ENCODE measurements around the gene YBX2. TPM values are rescaled to one million over a fixed set of nuclear protein-coding genes. Genes with fewer than 3 reads are reported as not detected.
A peak's percentile ranks its signal among the peaks of the same experiment; 100 is the strongest.

Gene YBX2
- total RNA-seq, 1 experiment from 2014 or later: 0.65 TPM

GRCh38 chr17:7253082-7253481 lies 41.4 kb downstream of the YBX2 start:
- Histone ChIP-seq H3K36me3 (ENCODE audit: low read depth) (peaks cover 18% of the 10 kb centered on the region), H3K4me1 (replicated peaks; ENCODE audit: insufficient read depth) (peaks cover 28% of the 10 kb centered on the region), H3K79me2 (ENCODE audit: low read depth) (peaks cover 73% of the 10 kb centered on the region), H3K4me2 (peak overlapping the region; percentile 84), H2AFZ (no peak overlapping the region), H4K20me1 (ENCODE audit: insufficient read depth) (no peaks in the 10 kb centered on the region), H3F3A (ENCODE audit: insufficient read depth, low read depth) (peaks cover 54% of the 10 kb centered on the region), H3K27me3 (ENCODE audit: insufficient read depth, low read depth) (no peaks in the 10 kb centered on the region), H3K9me2 (ENCODE audit: insufficient read depth) (no peaks in the 10 kb centered on the region), H3K27ac (peak overlapping the region; percentile 89), H3K4me3 (peak overlapping the region; percentile 72), H3K9me3 (ENCODE audit: insufficient read depth, low read depth) (no peaks in the 10 kb centered on the region)
- no TSS peak for BruUV-seq (replicated peaks)
- POLR2A ChIA-PET (ENCODE audit: unreplicated experiment): no interaction called here
- DNase-seq: no peak
- CTCF ChIA-PET: no interaction called here
- TF ChIP-seq EZH2 (IDR thresholded peaks at IDR 0.05; ENCODE audit: low read depth) (no peak), CTCF (conservative IDR thresholded peaks at IDR 0.05) (no peak)
- intact Hi-C loops (cut with micrococcal nuclease; ENCODE audit: unreplicated experiment): loop anchor here (2.0 kb wide), 1 partner anchor 14 kb away; the partner anchor contains the start of gene PHF23

- Histone ChIP-seq H3K79me2 (ENCODE audit: low read depth) (peaks cover 73% of the 10 kb centered on the region), H3K9me2 (ENCODE audit: insufficient read depth) (no peaks in the 10 kb centered on the region), H3K9me3 (ENCODE audit: insufficient read depth, low read depth) (no peaks in the 10 kb centered on the region), H3F3A (ENCODE audit: insufficient read depth, low read depth) (peaks cover 47% of the 10 kb centered on the region), H3K27me3 (ENCODE audit: insufficient read depth, low read depth) (no peaks in the 10 kb centered on the region), H3K4me1 (replicated peaks; ENCODE audit: insufficient read depth) (peaks cover 28% of the 10 kb centered on the region), H2AFZ (peak within 1 kb of the TSS; percentile 75), H3K36me3 (ENCODE audit: low read depth) (peaks cover 13% of the 10 kb centered on the region), H3K4me2 (peak within 1 kb of the TSS; percentile 90), H4K20me1 (ENCODE audit: insufficient read depth) (peaks cover 5% of the 10 kb centered on the region; the same call in 1 of the 2 replicates), H3K4me3 (peak within 1 kb of the TSS; percentile 72), H3K27ac (peak within 1 kb of the TSS; percentile 89)
- TF ChIP-seq EZH2 (IDR thresholded peaks at IDR 0.05; ENCODE audit: low read depth): no peak
- TF ChIP-seq CTCF (conservative IDR thresholded peaks at IDR 0.05): peak; percentile 31; the same call in 1 of the 2 replicates
- ChIA-PET POLR2A (ENCODE audit: unreplicated experiment) (no interaction called here), CTCF (no interaction called here)
- intact Hi-C loops (cut with micrococcal nuclease; ENCODE audit: unreplicated experiment): loop anchor here (1.0 to 2.0 kb wide), 2 partner anchors 10 to 14 kb away; partner anchors contain the start of genes CLDN7 and PHF23
- DNase-seq: peak; percentile 89 to 95
- BruUV-seq (replicated peaks): TSS peak; percentile 53
Measured at GRCh38 chr17:7252176-7253043, 42.0 kb downstream of the YBX2 start, which contains the start of gene ELP5. Gene ELP5, plus strand, starts transcription at chr17:7252215. Its CDS starts 336 bp downstream, at chr17:7252551.

- Histone ChIP-seq H3K36me3 (ENCODE audit: low read depth) (peaks cover 15% of the 10 kb centered on the region), H3K9me3 (ENCODE audit: insufficient read depth, low read depth) (no peaks in the 10 kb centered on the region), H3K4me3 (peak within 1 kb of the TSS; percentile 72), H3K4me2 (peak within 1 kb of the TSS; percentile 90), H2AFZ (peak within 1 kb of the TSS; percentile 75), H3K4me1 (replicated peaks; ENCODE audit: insufficient read depth) (peaks cover 28% of the 10 kb centered on the region), H3K27me3 (ENCODE audit: insufficient read depth, low read depth) (no peaks in the 10 kb centered on the region), H3K9me2 (ENCODE audit: insufficient read depth) (no peaks in the 10 kb centered on the region), H3K79me2 (ENCODE audit: low read depth) (peaks cover 76% of the 10 kb centered on the region), H4K20me1 (ENCODE audit: insufficient read depth) (peaks cover 6% of the 10 kb centered on the region; the same call in 1 of the 2 replicates), H3F3A (ENCODE audit: insufficient read depth, low read depth) (peaks cover 45% of the 10 kb centered on the region), H3K27ac (peak within 1 kb of the TSS; percentile 89)
- ChIA-PET CTCF (interaction anchor here (0.5 to 0.6 kb wide), 2 partner anchors 11 to 434 kb away, joined by 3 read pairs; no protein-coding TSS in a partner anchor), POLR2A (ENCODE audit: unreplicated experiment) (interaction anchor here (0.5 to 0.6 kb wide), 3 partner anchors 46 to 337 kb away, joined by 4 to 10 read pairs (median 4); partner anchors contain the start of gene TMEM256)
- peak; percentile 97 to 99 for DNase-seq
- BruUV-seq (replicated peaks): no TSS peak
- intact Hi-C loops (cut with micrococcal nuclease; ENCODE audit: unreplicated experiment): loop anchor here (1.0 to 2.0 kb wide), 2 partner anchors 11 to 13 kb away; partner anchors contain the start of genes CLDN7 and PHF23
- TF ChIP-seq CTCF (conservative IDR thresholded peaks at IDR 0.05) (no peak), EZH2 (IDR thresholded peaks at IDR 0.05; ENCODE audit: low read depth) (no peak)
Measured at GRCh38 chr17:7251661-7252175, 42.7 kb downstream of the YBX2 start, which contains the start of gene CTDNEP1. Gene CTDNEP1, minus strand, starts transcription at chr17:7251734. Its CDS starts 438 bp downstream, at chr17:7251296.

All from PC-9 (cell line).